ENCODE measurements around the gene DDX24.
"Not testable (repeated sequence)": the region's sequence is repeated elsewhere in the genome, so short reads cannot be mapped to it uniquely, and the experiment has no call there.

The DDX24 gene

GRCh38 chr14:94079891-94080620, 946 bp downstream of the DDX24 start:
- DNase-seq = no peak

- DNase-seq = no peak
Observed at GRCh38 chr14:94077823-94078222, 3.2 kb downstream of the DDX24 start.

DNA sequence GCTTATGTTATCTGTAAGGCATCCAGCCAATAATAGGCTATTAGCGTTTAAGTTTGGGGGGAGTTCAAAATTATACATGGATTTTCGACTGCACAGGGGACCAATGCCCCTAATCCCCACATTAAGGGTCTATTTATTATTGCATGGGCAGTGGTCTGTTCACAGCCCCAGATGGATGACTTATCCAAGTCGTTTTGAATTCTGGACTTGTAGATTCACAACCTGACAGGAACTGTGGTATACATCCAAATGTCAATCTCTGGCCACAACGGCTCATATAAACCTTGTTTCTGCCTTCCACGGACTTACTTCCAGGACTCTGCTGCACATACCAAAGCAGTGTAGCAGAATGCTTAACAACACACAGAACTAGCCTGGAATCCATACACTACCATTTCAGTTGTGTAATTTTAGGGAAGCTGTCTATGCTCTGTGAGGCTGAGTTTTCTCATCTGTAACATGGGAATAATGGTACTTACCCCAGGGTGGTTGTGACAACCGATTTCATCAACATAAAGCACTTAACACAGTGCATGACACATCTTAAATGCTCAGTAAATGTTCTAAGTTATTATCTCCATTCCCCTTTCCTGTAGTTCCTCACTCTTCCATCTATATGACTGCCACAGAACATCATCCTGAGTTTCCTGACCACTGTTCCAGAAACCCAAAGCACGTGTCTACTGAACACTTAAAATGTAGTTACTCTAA, 3.7 kb downstream of the DDX24 start:
- no peak for DNase-seq

DNA sequence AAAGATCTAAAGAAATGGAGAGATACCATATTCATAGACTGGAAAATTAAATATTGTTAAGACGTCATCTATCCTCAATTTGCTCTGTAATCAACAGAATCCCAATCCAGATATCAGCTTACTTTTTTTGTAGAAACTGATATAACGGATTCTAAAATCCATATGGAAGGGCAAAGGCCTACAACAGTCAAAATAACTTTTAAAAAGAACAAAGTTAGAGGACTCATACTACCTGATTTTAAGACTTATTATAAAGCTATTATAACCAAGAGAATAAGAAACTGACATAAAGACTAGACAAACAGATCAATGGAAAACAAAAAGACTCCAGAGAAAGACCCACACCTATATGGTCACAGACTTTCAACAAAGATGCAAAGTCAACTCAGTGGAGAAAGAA, 6.0 kb downstream of the DDX24 start:
- DNase-seq = no peak

GRCh38 chr14:94074534-94074933, 6.5 kb downstream of the DDX24 start:
- no peak for DNase-seq

DNA sequence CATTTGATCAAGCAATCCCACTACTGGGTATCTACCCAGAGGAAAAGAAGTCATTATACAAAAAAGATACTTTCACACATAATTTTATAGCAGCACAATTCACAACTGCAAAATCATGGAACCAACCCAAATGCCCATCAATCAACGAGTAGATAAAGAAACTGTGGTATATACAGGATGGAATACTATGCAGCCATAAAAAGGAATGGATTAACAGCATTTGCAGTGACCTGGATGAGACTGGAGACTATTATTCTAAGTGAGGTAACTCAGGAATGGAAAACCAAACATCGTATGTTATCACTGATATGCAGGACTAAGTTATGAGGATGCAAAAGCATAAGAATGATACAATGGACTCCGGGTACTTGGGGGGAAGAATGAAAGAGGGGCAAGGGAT, 8.9 kb downstream of the DDX24 start:
- not testable (repeated sequence) for DNase-seq

DNA sequence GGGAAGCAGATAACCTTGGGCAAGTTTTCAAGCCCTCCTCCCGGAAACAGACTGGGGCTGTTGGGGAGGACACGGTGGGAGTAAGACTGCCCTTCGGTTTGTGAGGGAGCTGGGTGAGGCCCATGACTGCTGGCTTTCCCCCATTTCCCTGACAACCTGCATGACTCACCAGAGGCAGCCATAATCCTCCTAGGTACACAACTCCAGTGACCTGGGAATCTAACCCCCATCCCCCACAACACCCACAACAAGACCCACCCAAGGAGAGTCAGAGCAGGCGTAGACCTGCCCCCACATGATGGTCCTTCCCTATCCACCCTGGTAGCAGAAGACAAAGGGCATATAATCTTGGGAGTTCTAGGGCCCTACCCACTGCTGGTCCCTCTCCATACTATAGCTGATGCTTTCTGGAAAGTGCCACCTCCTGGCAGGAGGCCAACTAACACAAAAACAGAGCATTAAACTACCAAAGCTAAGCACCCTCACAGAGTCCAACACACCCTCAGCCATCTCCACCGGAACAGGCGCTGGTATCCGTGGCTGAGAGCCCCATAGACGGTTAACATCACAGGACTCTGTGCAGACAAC, 14.8 kb downstream of the DDX24 start:
- no peak for DNase-seq

DNA sequence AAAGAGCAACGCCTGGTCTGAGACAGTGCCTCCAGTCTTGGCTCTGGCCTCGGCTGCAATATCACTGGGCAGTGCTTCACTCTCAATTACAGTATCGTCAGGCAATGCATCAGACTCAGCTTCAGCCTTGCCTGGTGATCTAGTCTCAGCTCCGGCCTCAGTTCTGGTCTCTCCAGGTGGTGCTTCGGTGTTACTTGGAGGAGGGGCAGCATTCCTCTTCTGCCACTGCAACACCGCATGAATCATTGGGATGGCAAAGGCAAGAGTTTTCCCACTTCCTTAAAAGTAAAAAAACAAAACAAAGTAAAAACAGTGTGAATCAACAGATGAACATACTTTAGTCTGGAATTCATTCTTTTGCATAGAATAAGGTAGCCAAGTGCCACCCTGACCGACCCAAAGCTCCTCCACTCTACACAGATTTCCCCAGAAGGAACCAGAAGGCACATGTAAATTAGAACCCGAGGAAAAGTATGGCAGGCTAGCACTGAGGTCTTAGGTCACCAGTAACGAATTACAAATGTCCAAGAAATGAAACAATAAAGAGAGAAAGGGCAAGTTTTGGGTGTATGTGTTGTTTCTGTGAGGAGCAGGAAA, 18.6 kb downstream of the DDX24 start:
- no peak for DNase-seq

GRCh38 chr14:94059998-94060397, 21.0 kb downstream of the DDX24 start:
- DNase-seq = no peak

GRCh38 chr14:94058674-94059138, 22.3 kb downstream of the DDX24 start:
- no peak for DNase-seq

- no peak for DNase-seq
Observed at GRCh38 chr14:94058128-94058673, 22.8 kb downstream of the DDX24 start.

DNA sequence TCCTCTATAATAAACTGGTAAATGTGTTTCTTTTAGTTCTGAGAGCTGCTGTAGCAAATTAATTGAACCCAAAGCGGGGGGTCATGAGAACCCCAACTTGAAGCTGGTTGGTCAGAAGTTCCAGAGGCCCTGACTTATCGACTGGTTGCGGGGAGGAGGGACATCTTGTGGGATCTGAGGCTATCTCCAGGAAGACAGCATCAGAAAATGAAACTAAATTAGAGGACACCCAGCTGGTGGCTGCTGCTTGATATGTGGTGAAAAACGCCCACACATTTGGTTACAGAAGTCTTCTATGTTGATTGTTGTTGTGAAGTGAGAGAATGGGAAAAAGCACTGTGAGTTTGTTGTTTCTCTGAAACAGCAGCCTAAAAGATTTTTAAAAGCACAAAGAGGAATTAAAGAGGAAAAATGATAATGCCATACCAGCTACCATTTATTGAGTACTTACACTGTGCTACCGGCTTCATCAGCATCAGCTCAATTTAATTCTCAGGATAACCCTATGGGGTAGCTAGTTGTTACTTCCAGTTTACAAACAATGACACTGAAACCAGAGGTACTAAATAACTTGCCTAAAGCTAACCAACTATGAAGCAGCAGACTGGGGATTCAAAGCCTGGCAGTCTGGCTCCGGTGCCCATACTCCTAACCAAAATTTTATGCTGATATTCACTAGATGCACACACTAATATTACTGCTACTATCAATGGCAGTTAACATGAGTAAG, 24.3 kb downstream of the DDX24 start:
- DNase-seq = no peak

DNA sequence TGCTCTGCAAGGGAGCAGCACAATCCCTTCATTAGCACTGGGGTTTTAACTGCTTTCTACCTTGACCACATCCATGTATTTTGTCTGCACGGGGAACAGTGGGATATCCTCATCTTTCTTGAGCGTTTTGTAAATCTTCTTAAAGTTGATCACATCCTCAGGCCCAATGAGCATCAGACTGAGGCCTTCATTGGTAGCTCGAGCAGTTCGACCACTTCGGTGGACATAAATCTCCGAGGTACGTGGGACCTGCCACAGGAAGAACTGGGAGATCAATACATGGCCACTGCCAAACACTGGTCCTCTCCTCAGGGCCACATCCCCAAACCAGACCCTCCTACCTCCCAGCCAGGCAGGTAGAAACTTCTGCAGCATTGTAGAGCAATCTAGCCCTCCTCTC, 26.1 kb downstream of the DDX24 start:
- no peak for DNase-seq

DNA sequence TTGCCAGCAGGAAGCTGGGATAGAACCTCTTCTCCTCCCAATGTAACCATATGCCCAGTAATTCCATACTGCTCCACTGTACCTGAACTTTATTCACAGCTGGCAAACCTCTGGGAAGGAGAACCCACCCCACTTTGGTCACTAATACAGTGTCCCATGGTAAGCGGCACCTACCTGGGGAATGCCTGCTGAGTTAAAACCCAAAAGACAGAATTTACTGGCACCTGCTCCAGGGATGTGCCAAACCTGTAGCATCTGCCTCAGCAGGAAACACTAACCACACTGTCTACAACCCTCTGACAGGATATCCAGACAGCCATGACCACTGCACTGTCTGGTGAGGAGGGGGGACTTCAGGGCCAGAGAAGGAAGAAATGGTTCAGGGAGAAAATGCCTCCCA, 26.6 kb downstream of the DDX24 start:
- DNase-seq = no peak

DNA sequence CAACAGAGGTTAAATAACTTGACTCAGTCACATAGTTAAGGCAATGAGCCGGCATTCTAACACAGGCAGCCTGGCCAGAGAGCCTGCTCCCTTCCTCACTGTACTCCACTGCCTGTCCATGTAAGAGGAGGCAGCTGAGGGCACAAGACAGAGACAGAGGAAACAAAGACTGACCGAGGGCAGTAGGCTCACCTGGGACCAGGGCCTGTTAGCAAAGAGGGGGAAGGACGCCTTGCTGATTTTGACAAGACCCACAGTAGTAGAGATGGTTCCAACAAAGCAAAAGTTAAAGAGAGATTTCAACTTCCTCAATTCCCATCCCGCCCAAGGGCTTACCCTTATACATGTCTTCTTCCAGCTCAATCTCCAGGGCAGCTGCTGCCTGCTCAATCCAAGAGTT, 28.3 kb downstream of the DDX24 start:
- no peak for DNase-seq

GRCh38 chr14:94052199-94052598, 28.8 kb downstream of the DDX24 start:
- DNase-seq = no peak

- no peak for DNase-seq
Observed at GRCh38 chr14:94051779-94052178, 29.2 kb downstream of the DDX24 start.

- DNase-seq = no peak
Observed at GRCh38 chr14:94051115-94051514, 29.9 kb downstream of the DDX24 start.

DNA sequence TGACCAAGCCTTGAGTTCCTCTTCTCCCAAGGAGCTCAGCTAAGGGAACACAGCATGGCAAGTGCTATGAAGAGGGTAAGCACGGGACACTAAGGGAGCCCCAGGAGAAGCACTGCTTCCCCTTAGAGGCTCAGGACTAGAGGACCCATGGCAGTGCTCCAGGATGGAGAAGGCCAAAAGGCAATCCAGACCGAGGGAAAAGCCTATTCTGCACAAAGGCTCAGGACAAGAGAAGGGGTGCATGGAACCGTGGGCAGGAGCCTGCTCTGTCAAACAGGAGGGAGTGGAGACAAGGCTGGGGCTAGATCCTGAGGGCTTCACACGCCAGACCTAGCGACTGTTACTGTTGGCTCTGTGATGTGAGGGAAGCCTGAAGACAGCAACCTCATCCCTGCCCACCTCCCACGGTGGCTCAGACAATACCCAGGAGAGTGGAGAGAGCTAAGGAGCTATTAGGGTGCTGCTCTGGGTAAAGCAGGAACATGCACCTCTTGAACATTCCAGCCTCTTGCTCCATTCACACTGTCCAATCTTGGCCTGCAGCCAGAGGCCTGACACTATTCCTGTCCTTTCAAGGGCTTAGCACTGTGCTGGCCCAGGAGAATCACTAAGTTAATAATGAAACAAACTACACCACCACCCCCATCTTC, 30.6 kb downstream of the DDX24 start:
- no peak for DNase-seq

- DNase-seq = no peak
Observed at GRCh38 chr14:94049625-94050023, 31.4 kb downstream of the DDX24 start.

- no peak for DNase-seq
Observed at GRCh38 chr14:94048691-94049624, 32.0 kb downstream of the DDX24 start.

All from stimulated activated CD4-positive, alpha-beta T cell treated with anti-CD3 and anti-CD28 coated beads, Interleukin-1b, Interleukin-23, amount 100 ng/mL, for 48 hours (primary cell).